ENCODE results near the gene FAM120A. TPM values are rescaled to one million over a fixed set of nuclear protein-coding genes. Genes with fewer than 3 reads are reported as not detected.

FAM120A gene
- total and polyA plus RNA-seq, 9 of the 15 experiments (the other 6 are each of a cell fraction or from before 2014, with no cell fraction given): 8.7 to 71.0 (median 42.2) TPM

- intact Hi-C loops (cut with micrococcal nuclease): loop anchor here (10.0 kb wide), 1 partner anchor 93 kb away; no protein-coding TSS in a partner anchor
- TF ChIP-seq HDAC1 (IDR thresholded peaks at IDR 0.05): no peak
- TF ChIP-seq MCM3 (IDR thresholded peaks at IDR 0.05): no peak
- TF ChIP-seq MGA (IDR thresholded peaks at IDR 0.05): no peak
- no peak for TF ChIP-seq MIER1 (IDR thresholded peaks at IDR 0.05; ENCODE audit: low read depth)
- TF ChIP-seq RBM17 (IDR thresholded peaks at IDR 0.05; ENCODE audit: borderline replicate concordance, low read depth, low read length): no peak
- no peak for TF ChIP-seq ZBTB5 (IDR thresholded peaks at IDR 0.05)
- no peak for TF ChIP-seq IRF1 (CRISPR knock-in tag; IDR thresholded peaks at IDR 0.05; ENCODE audit: borderline replicate concordance)
- no peak for TF ChIP-seq CREM (IDR thresholded peaks at IDR 0.05; ENCODE audit: low read depth)
- TF ChIP-seq MTA2 (IDR thresholded peaks at IDR 0.05; ENCODE audit: low read depth): no peak
These were observed 120.7 kb downstream of the FAM120A start for GRCh38 chr9:93572221-93572620.

More at GRCh38 chr9:93572221-93572620, 120.7 kb downstream of the FAM120A start:
- H4K20me1 ChIP-seq (replicated peaks; ENCODE audit: control insufficient read depth, insufficient read depth, low read length): no peaks in the 10 kb centered on the region
- no TSS peak for BruUV-seq (replicated peaks)
- WGBS (ENCODE audit: insufficient coverage, low coverage, missing lambda C conversion rate): 31% methylated on average over 2 of the region's 2 CpGs
- no peak overlapping the region for H3K4me2 ChIP-seq (ENCODE audit: insufficient read depth, low read length)
- no peaks in the 10 kb centered on the region for H3K9me3 ChIP-seq (replicated peaks; ENCODE audit: control insufficient read depth, insufficient read depth, low read depth, low read length)
- in situ Hi-C loops (cut with MboI): no loop called here
- no peak overlapping the region for H3K27ac ChIP-seq (ENCODE audit: extremely low read depth, low read depth, low read length)
- no peak overlapping the region for H3K4me3 ChIP-seq
- H3K4me1 ChIP-seq (replicated peaks in 1 of 2; ENCODE audit: control insufficient read depth in 2 of 2, insufficient read depth in 2 of 2, low read length in 2 of 2): peaks cover 9 to 25% of the 10 kb centered on the region in 2 experiments; a peak in 3 of 5 replicates
- no peaks in the 10 kb centered on the region for H3K36me3 ChIP-seq (ENCODE audit: control insufficient read depth, insufficient read depth, low read length)
- ATAC-seq (no peak), DNase-seq (ENCODE audit: extremely low read depth in 1 of 4, low spot score in 3 of 4) (no peak), FAIRE-seq (no peak)
- H2AFZ ChIP-seq (ENCODE audit: low read depth, low read length): no peak overlapping the region
- H3K79me2 ChIP-seq (ENCODE audit: control insufficient read depth, insufficient read depth, low read length): peaks cover 5% of the 10 kb centered on the region; the same call in 2 of the 3 replicates
- ChIA-PET POLR2A (interaction anchor here (2.6 kb wide), 1 partner anchor 10 kb away, joined by 9 read pairs; no protein-coding TSS in a partner anchor), CTCF (ENCODE audit: low intra/inter-chr PET ratio) (no interaction called here)
- H3K9me1 ChIP-seq (ENCODE audit: control insufficient read depth, insufficient read depth, low read length): no peaks in the 10 kb centered on the region
- H3K27me3 ChIP-seq (ENCODE audit: control insufficient read depth in 2 of 2, insufficient read depth in 2 of 2, low read length in 2 of 2): no peaks in the 10 kb centered on the region
- no peak overlapping the region for H3K9ac ChIP-seq (ENCODE audit: insufficient read depth in 1 of 2, low read depth in 2 of 2, low read length in 2 of 2)
